Nephron (organoid): Measurements from ENCODE around the gene ADRA1B.

ENCODE experiments used
- H3K27ac Mint-ChIP-seq, 3 experiments: 2 replicates each; pipeline ENCODE4 v1.8.0; 2020; ENCODE audit warnings: mixed read lengths in 3 of 3, mild to moderate bottlenecking in 2 of 3, moderate library complexity in 1 of 3
- H3K27me3 Mint-ChIP-seq: 2 replicates; pipeline ENCODE4 v1.8.0; 2021; ENCODE audit warnings: low read depth, mild to moderate bottlenecking, moderate library complexity, mixed read lengths
- H3K36me3 Mint-ChIP-seq: 2 replicates; pipeline ENCODE4 v1.8.0; 2020; ENCODE audit warnings: low read depth, mixed read lengths
- H3K4me1 Mint-ChIP-seq: 2 replicates; pipeline ENCODE4 v1.8.0; 2020; ENCODE audit warnings: mixed read lengths
- H3K4me3 Mint-ChIP-seq, 3 experiments: 2 replicates each; pipeline ENCODE4 v1.8.0; 2020; ENCODE audit warnings: mild to moderate bottlenecking in 3 of 3, mixed read lengths in 3 of 3, moderate library complexity in 2 of 3
- H3K9me3 Mint-ChIP-seq: 2 replicates; pipeline ENCODE4 v1.8.0; 2020; ENCODE audit warnings: mixed read lengths
- TF ChIP-seq, protein P1 (sequence below), 3 experiments: fragments of 200-600 bp; sonication (generic); IDR thresholded peaks; one replicate each; pipeline ENCODE4 v1.5.0; 2021; ENCODE audit warnings: antibody characterized with exemption in 3 of 3; ENCODE audit not compliant: unreplicated experiment in 3 of 3

The ADRA1B gene

GRCh38 chr5:159912033-159912800 lies 4.1 kb upstream of the ADRA1B start:
- no peak overlapping the region for H3K4me3 Mint-ChIP-seq
- peak overlapping the region in 2 of 3 experiments; percentile 83 to 91 for H3K27ac Mint-ChIP-seq
- no peaks in the 10 kb centered on the region for H3K9me3 Mint-ChIP-seq
- H3K36me3 Mint-ChIP-seq, result no peaks in the 10 kb centered on the region
- H3K27me3 Mint-ChIP-seq, result peaks cover 60% of the 10 kb centered on the region
- TF ChIP-seq, protein P1, sequence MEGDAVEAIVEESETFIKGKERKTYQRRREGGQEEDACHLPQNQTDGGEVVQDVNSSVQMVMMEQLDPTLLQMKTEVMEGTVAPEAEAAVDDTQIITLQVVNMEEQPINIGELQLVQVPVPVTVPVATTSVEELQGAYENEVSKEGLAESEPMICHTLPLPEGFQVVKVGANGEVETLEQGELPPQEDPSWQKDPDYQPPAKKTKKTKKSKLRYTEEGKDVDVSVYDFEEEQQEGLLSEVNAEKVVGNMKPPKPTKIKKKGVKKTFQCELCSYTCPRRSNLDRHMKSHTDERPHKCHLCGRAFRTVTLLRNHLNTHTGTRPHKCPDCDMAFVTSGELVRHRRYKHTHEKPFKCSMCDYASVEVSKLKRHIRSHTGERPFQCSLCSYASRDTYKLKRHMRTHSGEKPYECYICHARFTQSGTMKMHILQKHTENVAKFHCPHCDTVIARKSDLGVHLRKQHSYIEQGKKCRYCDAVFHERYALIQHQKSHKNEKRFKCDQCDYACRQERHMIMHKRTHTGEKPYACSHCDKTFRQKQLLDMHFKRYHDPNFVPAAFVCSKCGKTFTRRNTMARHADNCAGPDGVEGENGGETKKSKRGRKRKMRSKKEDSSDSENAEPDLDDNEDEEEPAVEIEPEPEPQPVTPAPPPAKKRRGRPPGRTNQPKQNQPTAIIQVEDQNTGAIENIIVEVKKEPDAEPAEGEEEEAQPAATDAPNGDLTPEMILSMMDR (IDR thresholded peaks at IDR 0.05; ENCODE audit: unreplicated experiment in 3 of 3), result no peak
- H3K4me1 Mint-ChIP-seq, result peaks cover 33% of the 10 kb centered on the region

DNA sequence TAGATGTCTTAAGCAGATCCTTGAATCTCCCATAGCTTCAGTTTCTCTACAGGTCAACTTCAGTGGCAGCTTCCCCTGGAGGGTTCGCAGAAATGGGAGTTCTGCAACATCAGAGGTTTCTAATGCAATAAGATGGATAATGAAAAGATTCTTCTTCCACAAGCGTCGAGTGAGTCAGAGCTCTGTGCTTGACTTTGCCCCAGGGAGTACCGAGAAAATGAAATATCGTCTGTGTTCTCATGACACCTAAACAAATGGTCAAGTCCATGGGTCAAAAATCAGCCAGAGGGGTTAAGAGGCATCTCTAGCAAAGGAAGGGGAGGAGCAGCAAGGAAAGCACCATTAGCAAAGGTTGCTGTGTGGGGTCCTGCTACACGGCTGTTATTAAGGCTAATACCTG lies 3.2 kb upstream of the ADRA1B start:
- H3K36me3 Mint-ChIP-seq, result no peaks in the 10 kb centered on the region
- peak overlapping the region in 2 of 3 experiments; percentile 10 to 91 for H3K27ac Mint-ChIP-seq
- H3K27me3 Mint-ChIP-seq, result peaks cover 68% of the 10 kb centered on the region
- TF ChIP-seq, protein P1 (IDR thresholded peaks at IDR 0.05; ENCODE audit: unreplicated experiment in 3 of 3), result no peak
- H3K9me3 Mint-ChIP-seq, result no peaks in the 10 kb centered on the region
- H3K4me1 Mint-ChIP-seq, result peaks cover 35% of the 10 kb centered on the region
- no peak overlapping the region for H3K4me3 Mint-ChIP-seq

- no peaks in the 10 kb centered on the region for H3K36me3 Mint-ChIP-seq
- no peaks in the 10 kb centered on the region for H3K9me3 Mint-ChIP-seq
- H3K27ac Mint-ChIP-seq, result peak overlapping the region in 2 of 3 experiments; percentile 10 to 91
- TF ChIP-seq, protein P1 (IDR thresholded peaks at IDR 0.05; ENCODE audit: unreplicated experiment in 3 of 3), result no peak
- H3K27me3 Mint-ChIP-seq, result peaks cover 72% of the 10 kb centered on the region
- peaks cover 35% of the 10 kb centered on the region for H3K4me1 Mint-ChIP-seq
- H3K4me3 Mint-ChIP-seq, result no peak overlapping the region
Measured at GRCh38 chr5:159913501-159913900, 2.8 kb upstream of the ADRA1B start.

DNA sequence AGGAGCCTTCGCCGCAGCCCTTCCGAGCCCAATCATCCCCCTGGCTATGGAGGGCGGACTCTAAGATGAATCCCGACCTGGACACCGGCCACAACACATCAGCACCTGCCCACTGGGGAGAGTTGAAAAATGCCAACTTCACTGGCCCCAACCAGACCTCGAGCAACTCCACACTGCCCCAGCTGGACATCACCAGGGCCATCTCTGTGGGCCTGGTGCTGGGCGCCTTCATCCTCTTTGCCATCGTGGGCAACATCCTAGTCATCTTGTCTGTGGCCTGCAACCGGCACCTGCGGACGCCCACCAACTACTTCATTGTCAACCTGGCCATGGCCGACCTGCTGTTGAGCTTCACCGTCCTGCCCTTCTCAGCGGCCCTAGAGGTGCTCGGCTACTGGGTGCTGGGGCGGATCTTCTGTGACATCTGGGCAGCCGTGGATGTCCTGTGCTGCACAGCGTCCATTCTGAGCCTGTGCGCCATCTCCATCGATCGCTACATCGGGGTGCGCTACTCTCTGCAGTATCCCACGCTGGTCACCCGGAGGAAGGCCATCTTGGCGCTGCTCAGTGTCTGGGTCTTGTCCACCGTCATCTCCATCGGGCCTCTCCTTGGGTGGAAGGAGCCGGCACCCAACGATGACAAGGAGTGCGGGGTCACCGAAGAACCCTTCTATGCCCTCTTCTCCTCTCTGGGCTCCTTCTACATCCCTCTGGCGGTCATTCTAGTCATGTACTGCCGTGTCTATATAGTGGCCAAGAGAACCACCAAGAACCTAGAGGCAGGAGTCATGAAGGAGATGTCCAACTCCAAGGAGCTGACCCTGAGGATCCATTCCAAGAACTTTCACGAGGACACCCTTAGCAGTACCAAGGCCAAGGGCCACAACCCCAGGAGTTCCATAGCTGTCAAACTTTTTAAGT lies 819 bp downstream of the ADRA1B start:
- Mint-ChIP-seq H3K9me3 (no peaks in the 10 kb centered on the region), H3K27me3 (peaks cover 61% of the 10 kb centered on the region), H3K4me1 (peaks cover 44% of the 10 kb centered on the region), H3K36me3 (no peaks in the 10 kb centered on the region), H3K27ac (no peak overlapping the region), H3K4me3 (peak overlapping the region; percentile 78 to 82 (median 79))
- TF ChIP-seq, protein P1 (IDR thresholded peaks at IDR 0.05; ENCODE audit: unreplicated experiment in 3 of 3), result no peak

GRCh38 chr5:159917994-159918393 lies 1.7 kb downstream of the ADRA1B start:
- Mint-ChIP-seq H3K27ac (peak overlapping the region; percentile 23 to 55 (median 26)), H3K36me3 (no peaks in the 10 kb centered on the region), H3K27me3 (peaks cover 53% of the 10 kb centered on the region), H3K9me3 (no peaks in the 10 kb centered on the region), H3K4me3 (peak overlapping the region; percentile 55 to 82 (median 78)), H3K4me1 (peaks cover 40% of the 10 kb centered on the region)
- TF ChIP-seq, protein P1 (IDR thresholded peaks at IDR 0.05; ENCODE audit: unreplicated experiment in 3 of 3), result no peak
